Left ventricle myocardium superior (tissue), 1 donor: Measurements from ENCODE around the gene HRH3. TPM values are rescaled to one million over a fixed set of nuclear protein-coding genes. Genes with fewer than 3 reads are reported as not detected.
A peak's percentile ranks its signal among the peaks of the same experiment; 100 is the strongest.

Experiments used
- ATAC-seq: fragments of 200-7000 bp; cut with Tn5 transposase; one replicate; pipeline ENCODE4 v1.9.1; 2020; ENCODE audit warnings: mild to moderate bottlenecking, moderate library complexity
- DNase-seq: peaks from one replicate; pipeline ENCODE4 v3.0.0-alpha.2; 2020
- intact Hi-C: fragments of 100-400 bp; cut with micrococcal nuclease; formaldehyde crosslinking; loops from one replicate; pipeline ENCODE4 v1.11.0; 2022
- total RNA-seq: library from RNA; stranded (reverse); fragmentation: NEBNext Ultra II Directional; extraction: Animal tissue kit (Norgen Biotek cat#: 25700); gene quantifications from one replicate; pipeline ENCODE4 v1.2.1, GENCODE V29; 2021
- donor health status: DM: no; HTN: yes; CAD: no; lungs with severe emphysema.

HRH3 gene
- total RNA-seq, 1 donor from 2014 or later, result not detected

- DNase-seq (peak; percentile 24), ATAC-seq (no peak)
- intact Hi-C loops, result no loop called here
Observed at GRCh38 chr20:62206388-62206775, 13.7 kb downstream of the HRH3 start.

- intact Hi-C loops, result no loop called here
- DNase-seq (peak; percentile 23), ATAC-seq (no peak)
Observed at GRCh38 chr20:62205618-62206387, 14.3 kb downstream of the HRH3 start.

- ATAC-seq, result no peak
- peak; percentile 20 for DNase-seq
- intact Hi-C loops, result no loop called here
Observed at GRCh38 chr20:62203378-62204030, 16.6 kb downstream of the HRH3 start.

- DNase-seq, result peak; percentile 11
- no peak for ATAC-seq
- intact Hi-C loops, result no loop called here
Observed at GRCh38 chr20:62202676-62203377, 17.3 kb downstream of the HRH3 start.

GRCh38 chr20:62202083-62202395, 18.0 kb downstream of the HRH3 start:
- intact Hi-C loops, result no loop called here
- no peak for ATAC-seq
- DNase-seq, result peak; percentile 17

GRCh38 chr20:62201173-62202082, 18.6 kb downstream of the HRH3 start:
- peak; percentile 25 for DNase-seq

GRCh38 chr20:62200491-62201172, 19.4 kb downstream of the HRH3 start:
- intact Hi-C loops, result no loop called here
- DNase-seq, result peak; percentile 33
- no peak for ATAC-seq

More at GRCh38 chr20:62201173-62202082, 18.6 kb downstream of the HRH3 start:
- intact Hi-C loops, result no loop called here
- no peak for ATAC-seq

- DNase-seq, result peak; percentile 13
- no peak for ATAC-seq
- intact Hi-C loops, result no loop called here
Observed at GRCh38 chr20:62198931-62199330, 21.1 kb downstream of the HRH3 start.

GRCh38 chr20:62198496-62198895, 21.6 kb downstream of the HRH3 start:
- ATAC-seq (no peak), DNase-seq (peak; percentile 12)
- intact Hi-C loops, result no loop called here

GRCh38 chr20:62197801-62198200, 22.3 kb downstream of the HRH3 start:
- ATAC-seq, result no peak
- intact Hi-C loops, result no loop called here
- DNase-seq, result peak; percentile 22

- ATAC-seq (no peak), DNase-seq (peak; percentile 7)
- intact Hi-C loops, result no loop called here
Observed at GRCh38 chr20:62197311-62197710, 22.8 kb downstream of the HRH3 start.

GRCh38 chr20:62196286-62196685, 23.8 kb downstream of the HRH3 start:
- intact Hi-C loops, result no loop called here
- peak; percentile 0 for DNase-seq
- no peak for ATAC-seq

- DNase-seq, result peak; percentile 7
- intact Hi-C loops, result no loop called here
- no peak for ATAC-seq
Observed at GRCh38 chr20:62195736-62196135, 24.3 kb downstream of the HRH3 start.

GRCh38 chr20:62195075-62195405, 25.0 kb downstream of the HRH3 start:
- peak; percentile 11 for DNase-seq
- ATAC-seq, result no peak
- intact Hi-C loops, result no loop called here

GRCh38 chr20:62193079-62194025, 26.7 kb downstream of the HRH3 start:
- peak; percentile 19 for DNase-seq
- intact Hi-C loops, result no loop called here
- ATAC-seq, result no peak

GRCh38 chr20:62192635-62193034, 27.4 kb downstream of the HRH3 start:
- ATAC-seq, result peak; percentile 58
- intact Hi-C loops, result no loop called here
- peak; percentile 35 for DNase-seq

- ATAC-seq, result peak; percentile 72
- intact Hi-C loops, result no loop called here
- DNase-seq, result peak; percentile 31
Observed at GRCh38 chr20:62191781-62192559, 28.1 kb downstream of the HRH3 start.
